ENCODE data around the gene RABGAP1L. TPM values are rescaled to one million over a fixed set of nuclear protein-coding genes. Genes with fewer than 3 reads are reported as not detected.
"Not testable (repeated sequence)": the region's sequence is repeated elsewhere in the genome, so short reads cannot be mapped to it uniquely, and the experiment has no call there.

RABGAP1L gene
- total RNA-seq, 4 donors from 2014 or later = 70.5 to 100 (median 92.6) TPM

GRCh38 chr1:174169342-174169741, 10.0 kb downstream of the RABGAP1L start:
- WGBS, 2 donors = 68 to 97% methylated on average over 3 of the region's 3 CpGs
- H3K4me1 ChIP-seq = peaks cover 12 to 16% of the 10 kb centered on the region in 2 donors
- no peaks in the 10 kb centered on the region for H3K9me3 ChIP-seq
- DNase-seq = no peak
- no peaks in the 10 kb centered on the region for H3K27me3 ChIP-seq
- H3K27ac ChIP-seq = no peak overlapping the region
- H3K4me3 ChIP-seq (replicated peaks in 1 of 3) = no peak overlapping the region
- H3K36me3 ChIP-seq = no peaks in the 10 kb centered on the region
- intact Hi-C loops (cut with DNase I) = no loop called here
- TF ChIP-seq CTCF (IDR thresholded peaks at IDR 0.05) (no peak), POLR2A (IDR thresholded peaks at IDR 0.05) (no peak)

GRCh38 chr1:174171073-174171472, 11.8 kb downstream of the RABGAP1L start:
- WGBS, 2 donors = 95 to 96% methylated on average over 1 of the region's 1 CpG
- peaks cover 6 to 11% of the 10 kb centered on the region in 2 donors for H3K4me1 ChIP-seq
- TF ChIP-seq POLR2A (IDR thresholded peaks at IDR 0.05) = no peak
- no peak for TF ChIP-seq CTCF (IDR thresholded peaks at IDR 0.05)
- intact Hi-C loops (cut with DNase I) = no loop called here
- no peak for DNase-seq
- H3K36me3 ChIP-seq = no peaks in the 10 kb centered on the region
- no peak overlapping the region for H3K4me3 ChIP-seq (replicated peaks in 1 of 3)
- no peak overlapping the region for H3K27ac ChIP-seq
- H3K27me3 ChIP-seq = no peaks in the 10 kb centered on the region
- no peaks in the 10 kb centered on the region for H3K9me3 ChIP-seq

- no peaks in the 10 kb centered on the region for H3K4me1 ChIP-seq
- intact Hi-C loops (cut with DNase I) = no loop called here
- no peaks in the 10 kb centered on the region for H3K36me3 ChIP-seq
- TF ChIP-seq POLR2A (IDR thresholded peaks at IDR 0.05) = no peak
- TF ChIP-seq CTCF (IDR thresholded peaks at IDR 0.05) = no peak
- H3K9me3 ChIP-seq = no peaks in the 10 kb centered on the region
- 91 to 94% methylated on average over 6 of the region's 6 CpGs for WGBS, 2 donors
- no peak overlapping the region for H3K4me3 ChIP-seq (replicated peaks in 1 of 3)
- H3K27me3 ChIP-seq = no peaks in the 10 kb centered on the region
- no peak for DNase-seq
- H3K27ac ChIP-seq = no peak overlapping the region
Observed at GRCh38 chr1:174174461-174175329, 15.4 kb downstream of the RABGAP1L start.

GRCh38 chr1:174178459-174178858, 19.1 kb downstream of the RABGAP1L start:
- H3K36me3 ChIP-seq; DNase-seq; H3K9me3 ChIP-seq; H3K4me1 ChIP-seq; H3K27ac ChIP-seq; intact Hi-C loops (cut with DNase I); H3K27me3 ChIP-seq; H3K4me3 ChIP-seq (replicated peaks in 1 of 3): not testable (repeated sequence)
- 100% methylated on average over 2 of the region's 2 CpGs for WGBS, 2 donors

GRCh38 chr1:174189428-174190062, 30.2 kb downstream of the RABGAP1L start:
- Histone ChIP-seq H3K27me3 (no peaks in the 10 kb centered on the region), H3K9me3 (no peaks in the 10 kb centered on the region), H3K4me1 (peaks cover 8 to 10% of the 10 kb centered on the region in 2 donors), H3K36me3 (no peaks in the 10 kb centered on the region), H3K27ac (no peak overlapping the region), H3K4me3 (replicated peaks in 1 of 3) (no peak overlapping the region)
- TF ChIP-seq POLR2A (IDR thresholded peaks at IDR 0.05) = no peak
- TF ChIP-seq CTCF (IDR thresholded peaks at IDR 0.05) = no peak
- no peak for DNase-seq
- 83 to 93% methylated on average over 4 of the region's 4 CpGs for WGBS, 2 donors
- intact Hi-C loops (cut with DNase I) = no loop called here

All from thyroid gland (tissue), 4 donors.